Caki2 (cell line): Measurements from ENCODE around the gene POLDIP2. TPM values are rescaled to one million over a fixed set of nuclear protein-coding genes. Genes with fewer than 3 reads are reported as not detected.

Source experiments
- DNase-seq: peaks from one replicate; pipeline ENCODE4 v3.0.0-alpha.2; 2015; ENCODE audit warnings: low read depth
- in situ Hi-C: cut with HindIII; loops from 2 replicates; pipeline ENCODE4 v1.10.0; 2016; ENCODE audit warnings: low sequenced_read_pairs, low pct_unique_long_range_greater_than_20kb, mixed read lengths
- total RNA-seq: library from RNA; depleted of rRNA; stranded (reverse); fragments of >200 nt; shearing (Covaris generic); gene quantifications from 2 replicates; pipeline ENCODE4 v1.2.3, GENCODE V29; 2014; ENCODE audit warnings: low replicate concordance

Gene POLDIP2
- total RNA-seq, 1 experiment from 2014 or later, result 138 TPM

- in situ Hi-C loops, result no loop called here
- no peak for DNase-seq
These were observed 12.3 kb upstream of the POLDIP2 start for GRCh38 chr17:28369684-28370034.

GRCh38 chr17:28368915-28369683 is 11.8 kb upstream of the POLDIP2 start:
- in situ Hi-C loops, result no loop called here
- no peak for DNase-seq

GRCh38 chr17:28368306-28368831 is 11.0 kb upstream of the POLDIP2 start:
- DNase-seq, result no peak
- in situ Hi-C loops, result no loop called here

DNA sequence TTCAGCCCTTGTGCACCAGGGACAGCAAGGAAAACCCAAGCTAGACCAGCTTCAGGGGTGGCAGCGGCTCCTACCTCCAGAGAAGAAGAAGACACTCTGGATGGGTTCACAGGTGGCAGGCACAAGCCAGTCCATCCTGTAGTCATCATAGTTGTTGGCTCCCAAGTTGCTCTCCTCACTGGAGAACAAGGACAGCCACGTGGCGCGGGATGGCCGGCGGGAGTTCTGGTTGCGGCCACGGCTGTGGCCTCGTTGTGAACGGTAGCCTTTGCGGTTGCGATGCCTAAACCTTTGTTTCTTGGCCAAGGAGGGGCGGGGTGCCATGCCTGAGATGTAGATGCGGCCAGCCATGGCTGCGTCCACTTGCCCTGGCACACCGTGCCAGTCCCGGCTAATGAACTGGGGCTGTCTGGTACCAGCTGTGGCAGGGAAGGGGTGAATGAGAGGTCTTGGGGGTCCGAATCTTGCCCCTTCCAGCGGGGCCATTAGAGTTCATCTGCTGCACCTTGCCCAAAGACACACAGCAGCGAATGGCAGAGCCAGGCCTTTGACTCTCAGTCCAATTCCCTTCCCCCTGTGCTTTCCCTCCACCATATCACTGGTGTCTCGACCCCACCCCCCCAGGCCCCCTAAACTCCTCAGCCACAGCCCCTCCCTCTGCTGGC is 10.4 kb upstream of the POLDIP2 start:
- in situ Hi-C loops, result no loop called here
- DNase-seq, result no peak

- no peak for DNase-seq
- in situ Hi-C loops, result no loop called here
These were observed 9.3 kb upstream of the POLDIP2 start for GRCh38 chr17:28366605-28367004.

GRCh38 chr17:28365487-28365886 is 8.2 kb upstream of the POLDIP2 start:
- in situ Hi-C loops, result no loop called here

GRCh38 chr17:28364665-28365363 is 7.5 kb upstream of the POLDIP2 start, which contains the start of gene SEBOX:
SEBOX (minus strand) TSS chr17:28365199; CDS start chr17:28365151, 48 bp downstream.
- in situ Hi-C loops, result no loop called here
- no peak for DNase-seq

More at GRCh38 chr17:28365487-28365886, 8.2 kb upstream of the POLDIP2 start:
- DNase-seq, result no peak

GRCh38 chr17:28363776-28364650 is 6.7 kb upstream of the POLDIP2 start:
- no peak for DNase-seq
- in situ Hi-C loops, result no loop called here

- no peak for DNase-seq
- in situ Hi-C loops, result no loop called here
These were observed 5.9 kb upstream of the POLDIP2 start for GRCh38 chr17:28363186-28363585.

GRCh38 chr17:28357901-28358197 is 522 bp upstream of the POLDIP2 start:
- in situ Hi-C loops, result no loop called here
- no peak for DNase-seq

GRCh38 chr17:28350271-28350670 is 7.1 kb downstream of the POLDIP2 start:
- in situ Hi-C loops, result no loop called here
- DNase-seq, result no peak

GRCh38 chr17:28348979-28349378 is 8.3 kb downstream of the POLDIP2 start:
- no peak for DNase-seq
- in situ Hi-C loops, result no loop called here

- DNase-seq, result peak; percentile 71
These were observed 10.0 kb downstream of the POLDIP2 start for GRCh38 chr17:28347261-28347891.

DNA sequence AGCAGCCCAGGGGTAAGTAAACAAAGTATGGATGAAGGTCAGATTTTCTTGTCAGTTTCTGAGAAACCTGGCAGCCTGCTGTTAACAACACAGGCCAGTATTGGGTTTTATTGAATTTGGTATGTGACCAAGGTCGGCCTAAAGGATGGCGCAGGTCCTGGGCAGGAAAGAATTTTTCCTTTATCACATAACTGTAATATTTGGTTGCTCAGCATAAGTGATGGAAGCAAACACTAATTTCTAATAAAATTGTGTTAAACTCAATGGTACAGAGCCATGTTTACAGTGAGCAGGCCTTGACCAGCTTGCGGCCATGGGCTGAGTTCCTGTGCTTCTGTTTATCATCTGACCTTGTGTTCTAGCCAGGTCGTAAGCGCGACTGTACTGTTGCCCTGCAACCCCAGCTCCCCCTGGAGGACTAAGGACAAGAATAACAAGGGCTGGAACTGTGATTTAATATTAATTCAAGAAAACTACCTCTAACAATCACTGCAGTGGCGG is 10.5 kb downstream of the POLDIP2 start:
- no peak for DNase-seq
- in situ Hi-C loops, result no loop called here

More at GRCh38 chr17:28347261-28347891, 10.0 kb downstream of the POLDIP2 start:
- in situ Hi-C loops, result no loop called here

DNA sequence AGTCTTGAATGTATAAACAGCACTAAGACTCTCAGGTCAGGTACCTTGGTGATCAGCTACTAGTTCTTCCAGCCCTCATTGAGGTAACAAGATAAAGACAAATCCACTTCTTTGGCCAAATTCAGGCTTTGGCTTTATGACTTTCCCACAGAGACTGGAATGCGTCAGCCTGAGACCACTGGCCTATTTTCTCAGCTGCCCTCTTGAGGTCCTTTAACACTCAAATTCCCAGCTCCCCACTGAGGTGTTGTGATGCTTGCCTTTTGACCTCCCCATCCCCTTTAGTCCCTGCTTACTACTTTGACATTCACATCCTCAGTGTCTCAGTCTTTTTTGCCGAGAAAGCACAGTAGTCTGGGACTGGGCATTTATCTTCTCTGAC is 11.1 kb downstream of the POLDIP2 start:
- in situ Hi-C loops, result no loop called here
- DNase-seq, result no peak

- peak; percentile 18 for DNase-seq
- in situ Hi-C loops, result no loop called here
These were observed 11.7 kb downstream of the POLDIP2 start for GRCh38 chr17:28345419-28346198.

GRCh38 chr17:28344435-28344901 is 12.9 kb downstream of the POLDIP2 start:
- DNase-seq, result no peak
- in situ Hi-C loops, result no loop called here
